Central memory CD4-positive, alpha-beta T cell (primary cell): Measurements from ENCODE around the gene TAF6L.
A peak's percentile ranks its signal among the peaks of the same experiment; 100 is the strongest.
"Not testable (repeated sequence)": the region's sequence is repeated elsewhere in the genome, so short reads cannot be mapped to it uniquely, and the experiment has no call there.

Experiments used
- DNase-seq: peaks from one replicate; pipeline ENCODE4 v3.0.0; 2022

Gene TAF6L

GRCh38 chr11:62757846-62758788 is 13.1 kb upstream of the TAF6L start:
- no peak for DNase-seq

- not testable (repeated sequence) for DNase-seq
Measured at GRCh38 chr11:62760867-62761227, 10.3 kb upstream of the TAF6L start.

- no peak for DNase-seq
Measured at GRCh38 chr11:62770778-62771143, 435 bp upstream of the TAF6L start.

- DNase-seq: no peak
Measured at GRCh38 chr11:62774407-62774806, 3.2 kb downstream of the TAF6L start.

- no peak for DNase-seq
Measured at GRCh38 chr11:62775646-62776045, 4.5 kb downstream of the TAF6L start.

GRCh38 chr11:62777389-62777788 is 6.2 kb downstream of the TAF6L start:
- DNase-seq: no peak

- no peak for DNase-seq
Measured at GRCh38 chr11:62778441-62778840, 7.2 kb downstream of the TAF6L start.

- no peak for DNase-seq
Measured at GRCh38 chr11:62782753-62783152, 11.6 kb downstream of the TAF6L start.

GRCh38 chr11:62786318-62787004 is 15.3 kb downstream of the TAF6L start:
- peak; percentile 83 for DNase-seq

- peak; percentile 95 for DNase-seq
Measured at GRCh38 chr11:62787005-62787759, 16.0 kb downstream of the TAF6L start, which contains the start of gene TMEM179B. TMEM179B (plus strand) TSS chr11:62787402; CDS start chr11:62787432, 30 bp downstream.

- no peak for DNase-seq
Measured at GRCh38 chr11:62788991-62789390, 17.8 kb downstream of the TAF6L start.

- no peak for DNase-seq
Measured at GRCh38 chr11:62789576-62789975, 18.4 kb downstream of the TAF6L start.

- DNase-seq: peak; percentile 87
Measured at GRCh38 chr11:62791501-62792201, 20.5 kb downstream of the TAF6L start, which contains the start of gene TMEM223. TMEM223 (minus strand) TSS chr11:62792006; CDS start chr11:62791994, 12 bp downstream.

GRCh38 chr11:62792202-62792575 is 21.0 kb downstream of the TAF6L start:
- DNase-seq: no peak

GRCh38 chr11:62794201-62794775 is 23.1 kb downstream of the TAF6L start:
- DNase-seq: no peak

GRCh38 chr11:62796281-62796680 is 25.1 kb downstream of the TAF6L start:
- DNase-seq: no peak

GRCh38 chr11:62799486-62799885 is 28.3 kb downstream of the TAF6L start:
- no peak for DNase-seq

- DNase-seq: no peak
Measured at GRCh38 chr11:62801071-62801470, 29.9 kb downstream of the TAF6L start.

- DNase-seq: no peak
Measured at GRCh38 chr11:62804310-62805075, 33.3 kb downstream of the TAF6L start.

GRCh38 chr11:62805076-62805892 is 34.1 kb downstream of the TAF6L start, which contains the start of gene NXF1:
NXF1 (minus strand) TSS chr11:62805440; CDS start chr11:62805356, 84 bp downstream.
- peak; percentile 96 for DNase-seq
